ENCODE results near the gene TMED4.

- TF ChIP-seq EZH2 (IDR thresholded peaks at IDR 0.05): no peak
- TF ChIP-seq POLR2AphosphoS5 (IDR thresholded peaks at IDR 0.05; ENCODE audit: borderline replicate concordance, low read depth, low read length): no peak
These were observed 51.0 kb downstream of the TMED4 start for GRCh38 chr7:44530990-44531389.
